ENCODE measurements around the gene SYNGAP1. TPM values are rescaled to one million over a fixed set of nuclear protein-coding genes. Genes with fewer than 3 reads are reported as not detected.

The SYNGAP1 gene
- total RNA-seq, 1 donor from 2014 or later = 48.6 TPM

DNA sequence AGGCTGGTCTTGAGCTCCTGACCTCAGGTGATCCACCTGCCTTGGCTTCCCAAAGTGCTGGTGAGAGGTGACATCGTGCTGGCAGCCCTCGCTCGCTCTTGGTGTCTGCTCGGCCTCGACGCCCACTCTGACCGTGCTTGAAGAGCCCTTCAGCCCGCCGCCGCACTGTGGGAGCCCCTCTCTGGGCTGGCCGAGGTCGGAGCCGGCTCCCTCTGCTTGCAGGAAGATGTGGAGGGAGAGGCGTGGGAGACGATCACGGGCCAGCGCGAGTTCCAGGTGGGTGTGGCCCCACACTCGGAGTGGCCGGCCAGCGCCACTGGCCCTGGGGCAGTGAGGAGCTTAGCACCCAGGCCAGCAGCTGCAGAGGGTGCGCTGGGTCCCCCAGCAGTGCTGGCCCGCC lies 82.6 kb downstream of the SYNGAP1 start:
- H3K36me3 Mint-ChIP-seq (ENCODE audit: low read depth, unreplicated experiment) = peaks cover 4% of the 10 kb centered on the region
- H3K27ac Mint-ChIP-seq (ENCODE audit: unreplicated experiment) = no peak overlapping the region
- no peak overlapping the region for H3K4me3 Mint-ChIP-seq (ENCODE audit: unreplicated experiment)
- TF ChIP-seq, protein P1, sequence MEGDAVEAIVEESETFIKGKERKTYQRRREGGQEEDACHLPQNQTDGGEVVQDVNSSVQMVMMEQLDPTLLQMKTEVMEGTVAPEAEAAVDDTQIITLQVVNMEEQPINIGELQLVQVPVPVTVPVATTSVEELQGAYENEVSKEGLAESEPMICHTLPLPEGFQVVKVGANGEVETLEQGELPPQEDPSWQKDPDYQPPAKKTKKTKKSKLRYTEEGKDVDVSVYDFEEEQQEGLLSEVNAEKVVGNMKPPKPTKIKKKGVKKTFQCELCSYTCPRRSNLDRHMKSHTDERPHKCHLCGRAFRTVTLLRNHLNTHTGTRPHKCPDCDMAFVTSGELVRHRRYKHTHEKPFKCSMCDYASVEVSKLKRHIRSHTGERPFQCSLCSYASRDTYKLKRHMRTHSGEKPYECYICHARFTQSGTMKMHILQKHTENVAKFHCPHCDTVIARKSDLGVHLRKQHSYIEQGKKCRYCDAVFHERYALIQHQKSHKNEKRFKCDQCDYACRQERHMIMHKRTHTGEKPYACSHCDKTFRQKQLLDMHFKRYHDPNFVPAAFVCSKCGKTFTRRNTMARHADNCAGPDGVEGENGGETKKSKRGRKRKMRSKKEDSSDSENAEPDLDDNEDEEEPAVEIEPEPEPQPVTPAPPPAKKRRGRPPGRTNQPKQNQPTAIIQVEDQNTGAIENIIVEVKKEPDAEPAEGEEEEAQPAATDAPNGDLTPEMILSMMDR (IDR thresholded peaks at IDR 0.05; ENCODE audit: unreplicated experiment) = no peak
- peaks cover 2% of the 10 kb centered on the region for H3K27me3 Mint-ChIP-seq (ENCODE audit: unreplicated experiment)
- DNase-seq (ENCODE audit: low spot score) = no peak
- peaks cover 7% of the 10 kb centered on the region for H3K4me1 Mint-ChIP-seq (ENCODE audit: unreplicated experiment)
- H3K9me3 Mint-ChIP-seq (ENCODE audit: unreplicated experiment) = no peaks in the 10 kb centered on the region

GRCh38 chr6:33504486-33504885 lies 84.6 kb downstream of the SYNGAP1 start:
- no peaks in the 10 kb centered on the region for H3K9me3 Mint-ChIP-seq (ENCODE audit: unreplicated experiment)
- DNase-seq (ENCODE audit: low spot score) = no peak
- H3K36me3 Mint-ChIP-seq (ENCODE audit: low read depth, unreplicated experiment) = peaks cover 4% of the 10 kb centered on the region
- TF ChIP-seq, protein P1 (IDR thresholded peaks at IDR 0.05; ENCODE audit: unreplicated experiment) = no peak
- H3K27me3 Mint-ChIP-seq (ENCODE audit: unreplicated experiment) = peaks cover 2% of the 10 kb centered on the region
- H3K4me3 Mint-ChIP-seq (ENCODE audit: unreplicated experiment) = no peak overlapping the region
- H3K27ac Mint-ChIP-seq (ENCODE audit: unreplicated experiment) = no peak overlapping the region
- peaks cover 15% of the 10 kb centered on the region for H3K4me1 Mint-ChIP-seq (ENCODE audit: unreplicated experiment)

Small RNA genes within 50 kb of the gene (microRNA-seq; reads per million reads assigned to microRNA genes)
- 0.70 reads per million, percentile 2 among the genes with 10 or more reads in this experiment for gene MIR5004 (ENCODE audit: unreplicated experiment)

Other genes starting within 250 kb of the SYNGAP1 start
- 127 TPM for gene COL11A2, start 227.6 kb upstream of the SYNGAP1 start, total RNA-seq (ENCODE audit: unreplicated experiment)
- gene RXRB, start 219.4 kb upstream of the SYNGAP1 start, total RNA-seq (ENCODE audit: unreplicated experiment) = 35.8 TPM
- gene SLC39A7, start 219.2 kb upstream of the SYNGAP1 start, total RNA-seq (ENCODE audit: unreplicated experiment) = 108 TPM
- 6.5 TPM for gene HSD17B8, start 215.4 kb upstream of the SYNGAP1 start, total RNA-seq (ENCODE audit: unreplicated experiment)
- gene RING1, start 211.6 kb upstream of the SYNGAP1 start, total RNA-seq (ENCODE audit: unreplicated experiment) = 19.6 TPM
- 41.8 TPM for gene VPS52, start 148.2 kb upstream of the SYNGAP1 start, total RNA-seq (ENCODE audit: unreplicated experiment)
- gene RPS18, start 148.0 kb upstream of the SYNGAP1 start, total RNA-seq (ENCODE audit: unreplicated experiment) = 2,251 TPM
- 3.8 TPM for gene B3GALT4, start 142.9 kb upstream of the SYNGAP1 start, total RNA-seq (ENCODE audit: unreplicated experiment)
- gene WDR46, start 130.8 kb upstream of the SYNGAP1 start, total RNA-seq (ENCODE audit: unreplicated experiment) = 48.5 TPM
- gene PFDN6, start 130.5 kb upstream of the SYNGAP1 start, total RNA-seq (ENCODE audit: unreplicated experiment) = 33.3 TPM
- 167 TPM for gene RGL2, start 121.1 kb upstream of the SYNGAP1 start, total RNA-seq (ENCODE audit: unreplicated experiment)
- gene TAPBP, start 106.0 kb upstream of the SYNGAP1 start, total RNA-seq (ENCODE audit: unreplicated experiment) = 57.1 TPM
- 16.9 TPM for gene ZBTB22, start 102.3 kb upstream of the SYNGAP1 start, total RNA-seq (ENCODE audit: unreplicated experiment)
- gene DAXX, start 97.1 kb upstream of the SYNGAP1 start, total RNA-seq (ENCODE audit: unreplicated experiment) = 49.6 TPM
- gene KIFC1, start 28.2 kb upstream of the SYNGAP1 start, total RNA-seq (ENCODE audit: unreplicated experiment) = 19.0 TPM
- 60.0 TPM for gene PHF1, start 9.1 kb upstream of the SYNGAP1 start, total RNA-seq (ENCODE audit: unreplicated experiment)
- gene CUTA, start 2.0 kb upstream of the SYNGAP1 start, total RNA-seq (ENCODE audit: unreplicated experiment) = 163 TPM
- 18.7 TPM for gene ZBTB9, start 34.5 kb downstream of the SYNGAP1 start, total RNA-seq (ENCODE audit: unreplicated experiment)
- gene BAK1, start 160.2 kb downstream of the SYNGAP1 start, total RNA-seq (ENCODE audit: unreplicated experiment) = 51.4 TPM
- 124 TPM for gene ITPR3, start 201.3 kb downstream of the SYNGAP1 start, total RNA-seq (ENCODE audit: unreplicated experiment)